IMR-90 (cell line): ENCODE results near the gene WFDC10A. TPM values are rescaled to one million over a fixed set of nuclear protein-coding genes. Genes with fewer than 3 reads are reported as not detected.

Source experiments
- ATAC-seq: fragments of 200-7000 bp; cut with Tn5 transposase; 2 replicates; pipeline ENCODE4 v1.9.1; 2020; ENCODE audit warnings: low read depth, mild to moderate bottlenecking, moderate library complexity
- BruUV-seq: library from RNA; stranded (reverse); fragments of 400-500 nt; replicated peaks from 2 replicates; lab custom pipeline; 2021; lab: Mats Ljungman, UMichigan
- CTCF ChIA-PET: fragments of 300-600 bp; formaldehyde crosslinking; extraction: SDS; loops from one replicate; lab custom pipeline; 2021; ENCODE audit warnings: antibody characterized with exemption; lab: Yijun Ruan, JAX
- POLR2A ChIA-PET: fragments of 300-600 bp; sonication (Branson Sonifier 250); formaldehyde crosslinking; loops from one replicate; lab custom pipeline; 2022; ENCODE audit warnings: antibody characterized with exemption; ENCODE audit not compliant: unreplicated experiment; lab: Charles Lee
- DNase-seq: peaks from one replicate; pipeline ENCODE4 v3.0.0; 2013
- H2AFZ ChIP-seq: replicated peaks from 2 replicates; pipeline ENCODE3; 2013; ENCODE audit warnings: low read length, mild to moderate bottlenecking; ENCODE audit not compliant: poor library complexity
- H2AK5ac ChIP-seq: 2 replicates; pipeline ENCODE4 v1.6.1; 2013; ENCODE audit warnings: low read depth, low read length, inconsistent platforms
- H2AK9ac ChIP-seq: replicated peaks from 2 replicates; pipeline ENCODE3; 2013; ENCODE audit warnings: mild to moderate bottlenecking, low read depth, low read length, moderate library complexity; ENCODE audit not compliant: poor library complexity
- H2BK120ac ChIP-seq: 2 replicates; pipeline ENCODE4 v1.6.1; 2013; ENCODE audit warnings: low read depth, low read length, inconsistent platforms
- H2BK15ac ChIP-seq: 3 replicates; pipeline ENCODE4 v1.6.1; 2013; ENCODE audit warnings: low read depth, low read length, inconsistent platforms
- H2BK20ac ChIP-seq: 2 replicates; pipeline ENCODE4 v1.6.1; 2013; ENCODE audit warnings: low read depth, mild to moderate bottlenecking, inconsistent platforms, low read length, moderate library complexity
- H2BK5ac ChIP-seq: 2 replicates; pipeline ENCODE4 v1.6.1; 2013; ENCODE audit warnings: mild to moderate bottlenecking, low read depth, low read length, inconsistent platforms; ENCODE audit not compliant: poor library complexity, severe bottlenecking
- H3K14ac ChIP-seq: replicated peaks from 2 replicates; pipeline ENCODE4 v1.6.1; 2013; ENCODE audit warnings: low read depth, low read length, inconsistent platforms
- H3K18ac ChIP-seq: 2 replicates; pipeline ENCODE4 v1.6.1; 2013; ENCODE audit warnings: low read depth, low read length, control low read depth
- H3K23ac ChIP-seq: 2 replicates; pipeline ENCODE4 v1.6.1; 2013; ENCODE audit warnings: low read depth, low read length, inconsistent platforms
- H3K27ac ChIP-seq: 2 replicates; pipeline ENCODE4 v1.5.1; 2013; ENCODE audit warnings: mild to moderate bottlenecking, control low read depth, low read length; ENCODE audit not compliant: insufficient read depth
- H3K27me3 ChIP-seq: 2 replicates; pipeline ENCODE4 v1.6.1; 2013; ENCODE audit warnings: low read length; ENCODE audit not compliant: control insufficient read depth, insufficient read depth
- H3K36me3 ChIP-seq: 2 replicates; pipeline ENCODE4 v1.6.1; 2013; ENCODE audit warnings: low read length, mixed read lengths; ENCODE audit not compliant: control insufficient read depth, insufficient read depth
- H3K4ac ChIP-seq: 2 replicates; pipeline ENCODE4 v1.6.1; 2013; ENCODE audit warnings: low read depth, low read length, inconsistent platforms
- H3K4me1 ChIP-seq: 2 replicates; pipeline ENCODE4 v1.6.1; 2013; ENCODE audit warnings: low read length, mixed read lengths; ENCODE audit not compliant: control insufficient read depth, insufficient read depth
- H3K4me2 ChIP-seq: 2 replicates; pipeline ENCODE4 v1.6.1; 2013; ENCODE audit warnings: low read depth, mild to moderate bottlenecking, control low read depth, low read length, moderate library complexity
- H3K4me3 ChIP-seq: 2 replicates; pipeline ENCODE4 v1.5.1; 2013; ENCODE audit warnings: low read depth, mild to moderate bottlenecking, control low read depth, low read length, moderate library complexity; ENCODE audit not compliant: insufficient read depth
- H3K56ac ChIP-seq: 2 replicates; pipeline ENCODE4 v1.6.1; 2013; ENCODE audit warnings: low read length, inconsistent platforms; ENCODE audit not compliant: insufficient read depth; ENCODE audit errors: extremely low read depth
- H3K79me1 ChIP-seq, 2 experiments: 2 replicates each; pipeline ENCODE4 v1.6.1; 2013; ENCODE audit warnings: low read length in 2 of 2, inconsistent platforms in 1 of 2, low read depth in 1 of 2
- H3K9ac ChIP-seq: 2 replicates; pipeline ENCODE4 v1.6.1; 2013; ENCODE audit warnings: low read depth, low read length, control low read depth
- H3K9me1 ChIP-seq: 2 replicates; pipeline ENCODE4 v1.6.1; 2013; ENCODE audit warnings: low read length, inconsistent platforms; ENCODE audit not compliant: insufficient read depth
- H3K9me3 ChIP-seq: 2 replicates; pipeline ENCODE4 v1.6.1; 2013; ENCODE audit warnings: low read length; ENCODE audit not compliant: control insufficient read depth, insufficient read depth
- H4K20me1 ChIP-seq: 2 replicates; pipeline ENCODE4 v1.6.1; 2013; ENCODE audit warnings: low read length, inconsistent platforms; ENCODE audit not compliant: insufficient read depth
- H4K5ac ChIP-seq: 2 replicates; pipeline ENCODE4 v1.6.1; 2013; ENCODE audit warnings: mild to moderate bottlenecking, low read depth, low read length, control low read depth
- H4K8ac ChIP-seq, 2 experiments: 2 replicates each; pipeline ENCODE4 v1.6.1; 2013; ENCODE audit warnings: low read depth in 2 of 2, low read length in 2 of 2, control low read depth in 1 of 2, inconsistent platforms in 1 of 2
- H4K91ac ChIP-seq: 2 replicates; pipeline ENCODE4 v1.6.1; 2013; ENCODE audit warnings: low read depth, low read length, inconsistent platforms; ENCODE audit not compliant: insufficient read depth
- MXI1 ChIP-seq: IDR thresholded peaks from 2 replicates; pipeline ENCODE4 v1.6.1; 2012; ENCODE audit warnings: low read depth, mild to moderate bottlenecking, low read length, moderate library complexity, borderline replicate concordance
- dilution Hi-C: fragments of 300-500 bp; cut with HindIII; formaldehyde crosslinking; loops from one replicate; pipeline ENCODE4 v1.14.3; 2018; ENCODE audit warnings: low sequenced_read_pairs; ENCODE audit not compliant: unreplicated experiment
- in situ Hi-C: fragments of 300-500 bp; cut with MboI; formaldehyde crosslinking; loops from 3 replicates; pipeline ENCODE4 v1.14.3; 2019; ENCODE audit warnings: low sequenced_read_pairs, inconsistent platforms, mixed read lengths
- intact Hi-C: fragments of 100-400 bp; cut with micrococcal nuclease; formaldehyde crosslinking; loops from 2 replicates; pipeline ENCODE4 v1.10.0; 2022
- polyA plus RNA-seq, 3 experiments: library from polyadenylated mRNA; depleted of rRNA; stranded (reverse); fragments of >200 nt; gene quantifications; 2 replicates each; pipeline ENCODE4 v1.2.3, GENCODE V29; 2012; ENCODE audit warnings: low replicate concordance in 1 of 3
- total RNA-seq: library from RNA; depleted of rRNA; stranded (reverse); fragments of >200 nt; gene quantifications from 2 replicates; pipeline ENCODE4 v1.2.3, GENCODE V29; 2012

Gene WFDC10A
- total and polyA plus RNA-seq, 2 of the 4 experiments (the other 2 are of a cell fraction) = not detected

- H3K14ac ChIP-seq = no peak overlapping the region
- no peak overlapping the region for H3K23ac ChIP-seq
- H2BK20ac ChIP-seq = no peak overlapping the region
- no peak overlapping the region for H3K4me3 ChIP-seq
- H3K9me1 ChIP-seq = no peaks in the 10 kb centered on the region
- H3K4ac ChIP-seq = no peak overlapping the region
- TF ChIP-seq MXI1 = no peak
- ChIA-PET CTCF (interaction anchor here (0.6 kb wide), 1 partner anchor 738 kb away, joined by 3 read pairs; no protein-coding TSS in a partner anchor), POLR2A (no interaction called here)
- BruUV-seq = no TSS peak
- H3K36me3 ChIP-seq = no peaks in the 10 kb centered on the region
- H2BK120ac ChIP-seq = no peak overlapping the region
- H4K5ac ChIP-seq = no peak overlapping the region
- H2AFZ ChIP-seq = no peak overlapping the region
- H2AK5ac ChIP-seq = no peak overlapping the region
- no peak overlapping the region for H2BK5ac ChIP-seq
- no peaks in the 10 kb centered on the region for H3K4me1 ChIP-seq
- H3K9ac ChIP-seq = no peak overlapping the region
- no peak overlapping the region for H3K27ac ChIP-seq
- no peak overlapping the region for H3K4me2 ChIP-seq
- no peaks in the 10 kb centered on the region for H4K20me1 ChIP-seq
- H3K9me3 ChIP-seq = no peaks in the 10 kb centered on the region
- H3K27me3 ChIP-seq = no peaks in the 10 kb centered on the region
- ATAC-seq = no peak
- no peak overlapping the region for H3K18ac ChIP-seq
- no peak overlapping the region for H2AK9ac ChIP-seq
- H4K8ac ChIP-seq = no peak overlapping the region
- no peak overlapping the region for H3K56ac ChIP-seq
- H2BK15ac ChIP-seq = no peak overlapping the region
- no peaks in the 10 kb centered on the region for H3K79me1 ChIP-seq
- dilution Hi-C loops (no loop called here), intact Hi-C loops (no loop called here), in situ Hi-C loops (no loop called here)
- no peak for DNase-seq
- no peak overlapping the region for H4K91ac ChIP-seq
Measured at GRCh38 chr20:45612314-45612713, 17.2 kb upstream of the WFDC10A start.
